HUDEP-2 (cell line): Measurements from ENCODE around the gene ARHGEF10L.
A peak's percentile ranks its signal among the peaks of the same experiment; 100 is the strongest.

Source experiments
- DNase-seq, 76 experiments: peaks; one replicate each; lab custom pipeline; 2025; ENCODE audit not compliant: unreplicated experiment in 76 of 76; lab: John Stamatoyannopoulos, UW

The ARHGEF10L gene

DNA sequence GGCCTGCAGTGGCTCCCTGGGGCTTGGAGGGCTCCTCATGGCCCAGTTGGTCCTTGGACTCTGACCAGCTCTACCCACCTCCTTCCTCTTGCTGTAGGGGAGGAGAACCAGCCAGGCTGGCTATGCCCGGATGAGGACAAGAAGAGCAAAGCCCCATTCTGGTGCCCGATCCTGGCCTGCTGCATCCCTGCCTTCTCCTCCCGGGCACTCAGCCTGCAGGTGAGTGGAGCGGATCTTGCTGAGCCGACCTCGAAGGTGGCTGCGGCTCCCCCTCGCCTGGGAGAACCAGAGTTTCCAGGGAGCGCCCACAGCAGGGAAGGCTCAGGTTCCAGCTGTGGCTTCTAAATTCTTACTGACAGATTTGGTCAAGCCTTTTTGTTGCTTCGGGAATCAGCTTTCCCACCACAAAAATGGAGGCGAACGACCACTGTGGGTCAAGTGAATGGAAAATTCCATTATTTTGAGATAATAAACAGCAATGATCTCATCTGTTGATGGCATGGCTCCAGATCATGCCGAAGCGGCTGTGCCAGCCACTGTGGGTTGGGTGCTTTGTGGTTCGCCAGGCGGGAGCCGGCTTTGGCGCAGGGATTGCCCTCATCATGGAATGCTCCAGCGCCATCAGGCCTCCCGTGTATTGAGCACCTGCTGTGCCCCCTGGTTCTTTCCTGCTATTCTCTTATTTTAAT lies 109.1 kb downstream of the ARHGEF10L start:
- no peak for DNase-seq

DNA sequence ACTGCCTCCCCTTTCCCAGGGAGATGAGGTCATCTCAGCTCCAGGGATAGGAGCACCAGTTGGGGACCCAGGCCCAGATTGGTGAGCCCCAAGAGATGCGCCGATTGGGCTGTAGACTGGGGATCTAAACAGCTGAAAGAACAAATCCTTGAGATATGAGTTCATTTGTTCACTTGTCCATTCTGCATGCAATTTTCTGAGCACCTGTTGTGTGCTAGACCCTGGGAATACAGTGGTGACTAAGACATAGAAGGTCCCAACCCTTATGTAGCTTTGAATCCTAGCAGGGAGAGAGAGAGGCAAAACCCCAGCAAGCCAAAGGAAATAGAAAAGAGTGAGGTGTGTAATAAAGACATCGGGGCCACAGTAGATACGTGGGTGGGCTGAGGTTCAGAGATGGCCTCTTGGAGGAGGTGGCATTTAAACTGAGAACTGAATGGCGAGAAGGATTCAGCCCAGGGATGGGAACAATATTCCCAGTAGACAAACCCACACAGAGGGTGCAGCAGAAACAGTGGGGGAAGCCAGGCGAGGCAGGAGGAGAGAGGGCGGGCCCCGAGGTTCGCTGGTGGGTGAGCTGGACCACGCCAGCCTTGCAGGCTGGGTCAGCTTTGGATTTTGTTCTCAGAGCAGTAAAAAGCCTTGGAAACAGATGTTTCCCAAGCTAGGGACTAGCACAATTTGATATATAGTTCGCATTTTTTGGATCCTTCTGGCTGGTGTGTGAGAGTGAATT lies 110.0 kb downstream of the ARHGEF10L start:
- DNase-seq: no peak

DNA sequence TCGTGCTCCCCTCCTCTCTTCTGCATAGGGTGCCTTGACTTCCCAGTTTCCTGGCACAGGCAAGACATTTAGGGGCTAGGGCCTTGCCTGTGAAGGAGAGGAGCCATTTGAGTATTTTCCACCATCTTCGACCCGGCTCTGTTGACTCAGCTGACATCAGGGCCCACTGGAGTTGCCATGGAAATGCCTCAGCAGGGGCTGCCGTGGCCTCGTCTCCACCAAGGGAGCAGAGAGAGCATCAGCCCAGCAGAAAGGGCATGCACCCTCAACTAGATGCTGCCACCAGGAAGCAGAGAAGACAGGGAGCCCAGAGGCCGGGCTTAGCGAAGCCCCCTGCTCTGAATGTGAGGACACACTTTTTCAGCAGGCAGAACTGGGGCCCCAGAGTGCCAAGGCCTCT lies 113.8 kb downstream of the ARHGEF10L start:
- no peak for DNase-seq

DNA sequence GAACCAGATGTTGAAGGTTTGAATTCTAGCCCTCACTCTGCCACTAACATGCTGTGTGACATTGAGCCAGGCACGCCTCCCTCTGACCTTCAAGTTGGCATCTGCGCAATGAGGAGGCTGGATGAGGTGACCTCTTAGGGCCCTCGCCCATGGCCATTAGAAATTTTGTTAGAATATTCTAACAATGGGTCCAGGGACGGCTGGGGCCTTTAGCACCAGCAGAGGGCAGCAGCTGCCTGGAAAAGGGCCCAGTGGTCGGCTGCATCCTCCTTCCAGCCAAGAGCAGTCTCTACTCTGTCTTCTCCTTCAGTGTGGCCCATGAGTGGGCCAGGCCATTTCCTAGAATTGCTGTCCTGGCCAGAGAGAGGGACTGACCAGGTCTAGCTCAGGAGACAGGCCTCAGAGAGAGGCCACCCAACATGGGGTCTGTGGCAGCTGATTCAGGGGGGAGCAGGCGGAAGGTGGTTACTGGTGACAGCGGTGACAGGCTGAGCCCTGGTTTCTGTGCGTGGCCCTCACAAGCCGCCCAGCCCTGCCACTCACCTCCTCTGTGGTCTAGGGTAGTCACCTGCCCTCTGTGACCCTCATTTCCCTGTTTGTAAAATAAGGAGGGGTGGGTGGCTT lies 114.3 kb downstream of the ARHGEF10L start:
- peak in 22 of 76 experiments; percentile 2 to 50 (median 9) for DNase-seq

DNA sequence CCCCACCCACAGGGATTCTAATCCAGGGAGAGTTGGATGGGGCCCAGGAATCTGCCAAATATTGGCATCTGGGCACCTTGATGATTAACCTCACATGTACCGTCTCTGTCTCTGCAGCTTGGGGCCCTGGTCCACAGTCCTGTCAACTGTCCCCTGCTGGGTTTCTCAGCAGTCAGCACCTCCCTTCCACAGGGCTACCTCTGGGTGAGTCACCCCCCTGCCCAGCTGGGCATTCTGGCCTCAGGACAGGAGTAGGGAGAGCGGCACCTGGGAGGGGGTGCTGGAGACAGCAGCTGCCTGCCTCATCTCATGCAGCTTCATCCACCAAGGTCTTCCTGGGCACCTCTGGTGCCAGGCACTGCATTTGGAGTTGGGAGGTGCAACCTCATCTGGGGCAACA lies 115.0 kb downstream of the ARHGEF10L start:
- DNase-seq: no peak

DNA sequence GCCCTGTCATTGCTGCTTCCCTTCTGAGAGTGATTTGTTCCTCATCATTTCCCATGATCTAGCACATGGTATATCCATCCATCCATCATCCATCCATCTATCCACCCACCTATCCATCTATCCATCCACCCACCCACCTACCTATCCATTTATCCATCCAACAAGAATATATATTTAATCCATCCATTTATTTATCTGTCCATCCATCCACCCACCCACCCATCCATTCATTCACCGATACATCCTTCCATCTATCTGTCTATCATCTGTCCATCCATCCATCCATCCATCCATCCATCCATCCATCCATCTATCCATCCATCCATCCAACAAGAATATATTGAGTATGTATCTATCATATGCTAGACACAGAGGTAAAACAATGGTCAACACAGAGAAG lies 115.7 kb downstream of the ARHGEF10L start:
- DNase-seq: no peak

DNA sequence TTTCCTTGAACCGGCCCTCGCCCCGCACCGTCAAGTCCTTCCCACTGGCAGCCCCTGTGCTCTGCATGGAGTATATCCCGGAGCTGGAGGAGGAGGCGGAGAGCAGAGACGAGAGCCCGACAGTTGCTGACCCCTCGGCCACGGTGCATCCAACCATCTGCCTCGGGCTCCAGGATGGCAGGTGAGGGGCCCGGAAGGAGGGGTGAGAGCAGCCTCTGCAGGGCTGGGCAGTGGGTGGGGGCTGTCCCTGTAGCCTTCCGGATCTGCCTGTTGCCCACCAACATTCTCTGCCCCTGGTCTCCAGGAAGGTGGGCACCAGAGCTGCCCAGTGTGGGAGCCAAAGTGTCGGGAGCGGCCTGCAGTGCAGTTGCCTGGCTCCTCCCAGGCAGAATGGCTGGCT lies 116.4 kb downstream of the ARHGEF10L start:
- no peak for DNase-seq

DNA sequence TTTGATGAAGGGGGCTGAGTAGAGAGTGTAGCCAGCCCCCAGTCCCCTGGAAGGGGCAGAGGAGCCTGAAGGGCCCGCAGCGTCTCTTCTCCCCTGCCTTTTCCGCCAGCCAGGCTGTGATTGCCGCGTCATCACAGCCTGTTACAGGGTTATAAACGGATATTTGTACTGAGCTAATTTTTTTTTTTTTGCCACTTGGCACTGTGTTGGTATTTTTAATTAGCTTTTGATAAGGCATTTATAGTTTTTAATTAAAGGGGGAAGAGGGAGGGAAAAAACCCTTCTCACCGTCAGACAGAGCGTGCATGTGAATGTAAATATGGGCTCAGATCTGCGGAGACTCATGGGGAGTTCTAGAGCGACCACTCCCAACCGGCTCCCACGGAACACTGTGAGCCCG lies 117.9 kb downstream of the ARHGEF10L start:
- DNase-seq: no peak

DNA sequence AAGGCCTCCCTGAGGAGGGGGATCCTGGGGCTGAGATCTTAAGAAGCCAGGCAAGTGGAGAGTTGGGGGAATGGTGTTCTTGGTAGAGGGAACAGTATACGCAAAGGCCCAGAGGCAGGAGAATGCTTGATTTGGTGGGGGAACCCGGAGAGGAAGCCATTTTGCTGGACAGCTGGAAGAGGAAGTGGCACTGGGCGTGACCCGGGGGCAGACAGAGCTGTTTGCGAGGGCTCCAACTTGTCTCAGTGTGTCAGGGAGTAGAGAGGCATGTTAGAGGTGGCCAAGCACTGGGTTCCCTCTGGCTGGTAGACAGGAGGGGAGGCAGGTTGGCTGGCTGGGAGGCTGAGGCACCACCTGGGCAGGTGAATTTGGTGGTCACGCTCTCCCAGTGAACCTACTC lies 119.3 kb downstream of the ARHGEF10L start:
- DNase-seq: no peak

DNA sequence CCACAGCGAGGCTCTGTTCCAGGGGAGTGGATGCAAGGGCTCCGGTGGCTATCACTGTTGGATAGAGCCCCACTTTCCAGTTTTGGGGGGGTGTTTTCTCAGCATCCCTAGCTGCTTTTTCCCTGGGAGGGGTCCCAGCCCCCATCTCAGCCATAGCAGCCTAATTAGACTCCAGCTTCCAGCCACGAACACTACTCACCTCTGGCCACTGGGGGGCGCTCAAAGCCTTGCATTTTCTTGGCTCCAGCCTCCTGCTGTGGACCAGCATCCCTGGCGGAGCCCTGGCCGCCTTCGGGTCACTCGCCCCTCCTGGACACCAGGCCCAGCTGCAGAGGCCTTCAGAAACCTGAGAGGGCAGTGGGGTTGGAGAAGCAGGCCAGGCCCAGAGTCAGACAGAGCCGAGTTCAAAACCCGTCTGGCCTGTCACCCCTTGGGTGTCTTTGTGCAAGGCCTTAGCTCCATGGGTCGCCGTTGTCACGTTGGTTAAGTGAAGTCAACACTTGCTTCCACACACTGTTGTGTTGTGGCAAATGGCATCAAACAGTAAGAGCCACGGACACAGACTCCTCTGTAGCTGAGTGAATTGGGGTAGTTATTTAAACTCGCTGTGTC lies 122.2 kb downstream of the ARHGEF10L start:
- DNase-seq: peak in 52 of 76 experiments; percentile 1 to 67 (median 28)

DNA sequence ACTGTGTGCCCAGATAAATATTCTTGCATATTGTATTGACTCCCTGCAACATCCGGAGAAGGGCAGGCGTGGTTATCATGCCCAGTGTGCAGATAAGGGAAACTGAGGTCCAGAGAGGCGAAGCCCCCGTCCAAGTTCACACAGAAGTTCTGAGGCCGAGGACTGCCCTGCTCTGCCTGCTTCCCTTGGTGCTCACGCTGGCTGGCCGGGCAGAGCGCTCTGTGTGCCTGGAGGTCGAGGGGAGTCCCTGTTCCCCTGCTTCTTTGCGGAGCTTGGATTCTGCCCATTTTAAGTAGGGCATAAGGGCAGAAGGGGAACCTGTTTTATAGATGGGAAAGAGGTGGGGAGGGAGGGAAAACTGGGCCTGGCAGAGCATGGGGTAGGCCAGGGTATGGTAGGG lies 122.8 kb downstream of the ARHGEF10L start:
- DNase-seq: no peak

DNA sequence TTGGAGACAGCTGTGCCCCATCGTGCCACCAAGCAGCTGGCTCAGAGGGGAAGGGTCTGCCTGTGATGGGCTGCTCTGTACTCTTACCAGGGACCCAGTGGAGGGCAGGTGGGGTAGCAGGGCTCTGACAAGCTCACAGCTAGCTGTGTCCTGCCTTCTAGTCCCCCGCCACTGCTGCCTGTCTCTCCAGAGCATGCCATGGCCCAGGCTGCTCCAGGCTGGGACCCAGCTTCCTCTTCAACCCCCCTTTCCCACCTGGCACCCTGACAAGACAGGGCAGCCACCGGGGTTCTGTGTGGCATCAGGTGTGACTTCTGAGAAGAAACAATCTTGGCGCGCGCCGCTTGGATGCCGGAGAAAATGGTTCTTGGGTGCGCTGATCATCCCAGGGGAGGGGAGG lies 123.3 kb downstream of the ARHGEF10L start:
- DNase-seq: no peak

DNA sequence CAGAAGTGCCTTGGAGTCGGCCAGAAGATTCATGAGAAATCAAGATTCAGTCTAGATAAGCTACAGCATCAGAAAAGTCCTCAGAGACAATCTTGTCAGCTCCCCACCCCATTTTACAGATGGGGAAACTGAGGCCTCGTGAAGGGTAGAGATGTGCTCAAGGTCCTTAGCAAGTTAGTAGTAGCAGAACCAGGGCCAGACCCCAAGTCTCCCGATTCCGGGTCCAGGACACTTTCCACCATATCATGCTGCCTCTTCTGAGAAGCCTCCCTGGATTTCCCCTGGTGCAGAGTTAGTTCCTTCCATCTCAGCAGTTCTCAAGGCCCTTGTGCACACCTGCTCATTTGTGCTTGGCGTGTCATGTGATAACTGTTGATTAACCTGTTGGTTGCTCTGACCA lies 124.1 kb downstream of the ARHGEF10L start:
- no peak for DNase-seq

DNA sequence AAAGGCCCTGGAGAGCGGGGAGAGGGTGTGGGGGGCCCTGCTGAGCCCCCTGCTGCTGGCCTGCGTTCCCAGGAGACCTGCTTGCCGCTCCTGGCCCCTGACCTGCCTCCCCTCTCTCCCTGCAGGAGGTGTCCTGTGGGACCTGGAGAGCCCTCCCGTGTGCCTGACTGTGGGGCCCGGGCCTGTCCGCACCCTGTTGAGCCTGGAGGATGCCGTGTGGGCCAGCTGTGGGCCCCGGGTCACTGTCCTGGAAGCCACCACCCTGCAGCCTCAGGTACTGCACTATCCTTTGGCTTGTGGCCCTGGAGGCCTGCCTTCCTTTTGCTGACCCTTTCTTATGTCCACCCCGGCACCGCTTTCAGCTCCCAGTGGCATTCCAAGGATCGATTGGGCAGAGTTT lies 124.8 kb downstream of the ARHGEF10L start:
- no peak for DNase-seq

DNA sequence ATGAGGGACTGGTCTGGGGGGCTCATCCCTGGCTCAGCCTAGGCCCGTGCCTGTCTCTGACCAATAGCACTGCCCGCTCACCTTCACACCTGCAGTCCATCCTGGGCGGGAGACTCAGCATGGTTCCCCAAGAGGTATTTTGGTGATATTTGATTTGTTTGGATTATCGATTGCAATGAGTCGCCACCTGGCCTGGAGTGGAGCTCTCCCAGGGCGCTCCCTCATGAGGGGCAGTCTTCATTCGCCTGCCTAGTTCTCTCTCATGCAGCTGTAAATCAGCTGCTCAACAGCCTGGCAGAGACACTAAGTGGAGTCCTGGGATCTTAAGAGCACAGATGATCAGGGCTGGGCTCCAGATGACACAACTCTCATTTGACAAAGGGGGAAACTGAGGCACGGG lies 125.6 kb downstream of the ARHGEF10L start:
- no peak for DNase-seq

DNA sequence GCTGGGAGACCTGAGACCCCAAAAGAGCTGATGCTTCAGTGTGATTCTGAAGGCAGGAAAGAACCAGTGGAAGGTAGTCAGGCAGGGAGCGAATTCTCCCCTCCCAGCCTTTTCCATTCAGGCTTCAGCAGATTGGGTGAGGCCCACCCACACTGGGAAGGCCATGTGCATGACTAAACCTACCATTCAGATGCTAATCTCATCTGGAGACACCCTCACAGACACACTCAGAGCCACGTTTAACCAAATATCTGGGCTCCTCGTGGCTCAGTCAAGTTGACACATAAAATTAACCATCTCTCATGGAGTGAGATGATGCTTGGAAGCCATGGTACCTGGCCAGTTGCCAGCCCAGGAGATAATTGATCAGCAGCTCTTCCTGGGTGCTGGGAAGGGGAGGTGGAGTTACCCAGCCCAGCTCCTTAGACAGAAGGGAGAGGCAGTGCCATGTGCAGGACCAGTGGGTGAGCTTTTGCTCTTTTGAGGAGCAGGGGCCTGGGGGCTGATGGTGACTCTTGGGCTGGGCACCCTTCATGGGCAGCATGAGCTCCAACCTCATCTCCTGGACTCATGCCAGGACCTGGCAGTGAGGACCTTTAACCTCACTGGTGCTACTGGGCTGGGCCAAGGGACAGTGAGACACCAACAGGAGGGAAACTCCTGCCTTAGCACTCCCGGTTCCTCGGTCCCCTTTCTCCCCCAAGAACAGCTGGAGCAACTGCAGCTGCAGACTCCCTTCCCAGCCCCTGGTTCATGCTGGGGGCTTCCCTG lies 126.6 kb downstream of the ARHGEF10L start:
- DNase-seq: no peak

DNA sequence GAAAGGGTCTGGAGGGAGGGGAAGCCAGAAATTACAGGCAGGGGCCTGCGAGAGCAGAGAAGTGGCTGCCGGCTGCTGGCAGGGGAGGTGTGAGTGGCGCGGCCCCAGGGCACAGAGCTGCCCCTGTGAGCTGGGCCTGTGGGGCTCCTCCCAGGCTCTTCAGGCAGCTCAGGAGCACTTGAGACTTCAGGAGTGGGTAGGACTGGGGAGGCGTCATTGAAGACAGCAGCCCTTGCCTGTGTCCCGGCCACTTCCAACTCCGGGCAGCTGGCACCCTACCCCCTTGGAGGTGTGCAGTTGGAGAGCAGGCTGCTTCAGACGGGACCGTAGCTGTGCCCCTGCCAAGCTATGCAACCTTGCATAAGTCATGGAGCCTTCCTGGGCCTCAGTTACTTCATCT lies 128.1 kb downstream of the ARHGEF10L start:
- no peak for DNase-seq

DNA sequence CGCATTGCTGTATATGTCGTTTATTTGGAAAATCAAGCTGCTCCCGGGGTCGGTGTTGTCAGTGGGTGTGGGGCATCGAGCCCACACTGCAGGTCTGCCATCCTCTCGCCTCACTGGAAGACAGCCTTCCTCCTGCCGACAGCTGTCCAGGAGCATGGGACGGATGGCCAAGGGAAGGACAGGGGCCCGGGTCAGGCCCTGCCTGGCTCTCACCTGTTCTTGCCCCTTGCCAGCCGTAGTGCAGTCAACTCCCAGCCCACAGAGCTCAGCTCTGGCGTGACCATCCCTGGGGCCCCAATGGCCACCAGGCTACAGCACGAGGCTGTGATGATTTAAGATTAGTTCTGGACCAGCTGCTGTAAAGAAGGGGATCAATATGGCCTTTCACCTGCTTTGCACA lies 128.7 kb downstream of the ARHGEF10L start:
- DNase-seq: no peak

DNA sequence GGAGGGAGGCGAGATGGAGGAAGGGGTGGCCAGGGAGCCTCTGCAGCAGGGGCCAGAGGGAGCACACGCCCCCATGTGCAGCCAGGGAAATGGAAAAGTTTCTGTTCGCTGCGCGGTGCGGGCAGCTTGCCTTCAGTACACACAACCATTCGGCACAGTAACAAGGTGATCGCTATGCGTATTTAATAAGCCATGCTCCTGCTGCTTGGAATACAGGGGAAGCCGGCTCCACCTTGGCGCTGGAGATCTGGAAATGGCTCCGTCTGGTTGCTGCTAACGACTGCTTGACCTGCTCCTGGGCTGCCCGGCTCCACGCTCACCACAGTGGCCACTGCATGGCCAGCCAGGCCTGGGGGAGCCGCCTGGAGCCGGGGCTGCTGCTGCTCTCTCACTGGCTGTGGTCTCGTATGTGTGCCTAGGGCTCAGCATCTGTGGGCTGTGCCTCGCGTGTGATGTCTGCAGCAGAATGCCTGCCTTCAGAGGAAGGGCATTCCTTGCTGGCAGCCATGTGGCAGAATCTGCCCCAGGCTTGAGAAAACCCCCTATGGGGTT lies 129.2 kb downstream of the ARHGEF10L start:
- DNase-seq: no peak

DNA sequence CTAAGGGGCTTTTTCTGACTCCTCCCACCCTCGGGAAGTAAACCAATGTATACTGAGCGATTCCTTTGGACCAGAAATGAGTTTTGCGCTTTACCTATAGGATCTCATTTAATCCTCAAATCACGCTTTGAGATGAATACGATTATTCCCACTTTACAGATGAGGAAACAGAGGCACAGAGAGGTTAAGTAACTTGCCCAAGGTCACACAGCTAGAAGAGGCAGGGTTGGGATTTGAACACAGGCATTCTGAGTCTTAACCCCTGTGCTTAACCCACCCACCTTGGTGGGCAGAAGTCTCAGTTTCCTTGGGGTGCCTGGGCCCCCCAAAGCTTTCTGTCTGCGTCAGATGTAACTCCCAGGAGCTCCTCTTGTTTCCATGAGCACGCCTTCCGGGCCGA lies 129.8 kb downstream of the ARHGEF10L start:
- no peak for DNase-seq
